Stimulated activated CD4-positive, alpha-beta T cell treated with anti-CD3 and anti-CD28 coated beads, TNF-alpha, amount 100 ng/mL, for 48 hours (primary cell): ENCODE results near the gene PRDM16.

Source experiments
- DNase-seq, 3 donors: peaks; one replicate each; pipeline ENCODE4 v3.0.0-alpha.2; 2020; ENCODE audit warnings: low read depth in 3 of 3

PRDM16 gene

GRCh38 chr1:3103967-3104677, 35.1 kb downstream of the PRDM16 start:
- no peak for DNase-seq

- DNase-seq, result no peak
These were observed 36.3 kb downstream of the PRDM16 start for GRCh38 chr1:3105167-3105863.

- DNase-seq, result no peak
These were observed 37.2 kb downstream of the PRDM16 start for GRCh38 chr1:3106216-3106615.

GRCh38 chr1:3107201-3107600, 38.2 kb downstream of the PRDM16 start:
- DNase-seq, result no peak

GRCh38 chr1:3109355-3109754, 40.4 kb downstream of the PRDM16 start:
- no peak for DNase-seq

GRCh38 chr1:3111348-3112021, 42.5 kb downstream of the PRDM16 start:
- no peak for DNase-seq

GRCh38 chr1:3112526-3112925, 43.5 kb downstream of the PRDM16 start:
- DNase-seq, result no peak

GRCh38 chr1:3113047-3113740, 44.2 kb downstream of the PRDM16 start:
- no peak for DNase-seq

- no peak for DNase-seq
These were observed 44.7 kb downstream of the PRDM16 start for GRCh38 chr1:3113741-3114056.

GRCh38 chr1:3114131-3114744, 45.2 kb downstream of the PRDM16 start:
- no peak for DNase-seq

GRCh38 chr1:3114846-3115245, 45.8 kb downstream of the PRDM16 start:
- DNase-seq, result no peak

- DNase-seq, result no peak
These were observed 46.5 kb downstream of the PRDM16 start for GRCh38 chr1:3115275-3116149.

GRCh38 chr1:3116150-3116510, 47.1 kb downstream of the PRDM16 start:
- no peak for DNase-seq

GRCh38 chr1:3116560-3116959, 47.6 kb downstream of the PRDM16 start:
- no peak for DNase-seq

GRCh38 chr1:3117879-3118278, 48.9 kb downstream of the PRDM16 start:
- DNase-seq, result no peak

- DNase-seq, result no peak
These were observed 50.1 kb downstream of the PRDM16 start for GRCh38 chr1:3119061-3119460.

GRCh38 chr1:3119725-3120124, 50.7 kb downstream of the PRDM16 start:
- no peak for DNase-seq

- no peak for DNase-seq
These were observed 51.1 kb downstream of the PRDM16 start for GRCh38 chr1:3120140-3120539.

GRCh38 chr1:3120994-3121393, 52.0 kb downstream of the PRDM16 start:
- DNase-seq, result no peak

- no peak for DNase-seq
These were observed 52.6 kb downstream of the PRDM16 start for GRCh38 chr1:3121401-3122210.
